GM19023 (cell line): ENCODE results near the gene CAMKK1.
"Not testable (repeated sequence)": the region's sequence is repeated elsewhere in the genome, so short reads cannot be mapped to it uniquely, and the experiment has no call there.

Source experiments
- ATAC-seq: cut with Tn5 transposase; IDR thresholded peaks from one replicate; pipeline ENCODE4 v1.9.1; 2021; ENCODE audit warnings: mild to moderate bottlenecking, moderate library complexity; ENCODE audit not compliant: unreplicated experiment

CAMKK1 gene

DNA sequence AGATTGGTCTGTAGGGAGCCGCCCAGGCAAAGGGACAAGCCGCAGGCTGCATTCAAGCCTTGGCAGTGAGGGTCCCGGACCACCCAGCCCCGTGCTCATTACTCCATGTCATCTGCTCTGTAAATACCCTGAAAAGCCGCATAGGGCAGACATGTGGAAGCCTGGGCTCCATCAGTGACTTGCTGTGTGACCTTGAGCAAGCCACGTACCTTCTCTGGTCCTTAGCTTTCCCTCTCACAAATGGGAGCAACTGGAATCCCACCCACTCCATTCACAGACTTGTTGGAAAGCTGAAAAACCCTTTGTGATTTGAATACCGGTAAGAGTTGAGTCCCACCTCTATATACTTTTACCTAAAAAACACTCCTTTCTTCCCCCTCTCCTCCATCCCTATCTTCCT is 11.9 kb downstream of the CAMKK1 start:
- ATAC-seq = no peak

- no peak for ATAC-seq
Observed at GRCh38 chr17:3879591-3880417, 13.0 kb downstream of the CAMKK1 start.

GRCh38 chr17:3879186-3879585 is 13.7 kb downstream of the CAMKK1 start:
- ATAC-seq = no peak

GRCh38 chr17:3877220-3877619 is 15.6 kb downstream of the CAMKK1 start:
- ATAC-seq = no peak

DNA sequence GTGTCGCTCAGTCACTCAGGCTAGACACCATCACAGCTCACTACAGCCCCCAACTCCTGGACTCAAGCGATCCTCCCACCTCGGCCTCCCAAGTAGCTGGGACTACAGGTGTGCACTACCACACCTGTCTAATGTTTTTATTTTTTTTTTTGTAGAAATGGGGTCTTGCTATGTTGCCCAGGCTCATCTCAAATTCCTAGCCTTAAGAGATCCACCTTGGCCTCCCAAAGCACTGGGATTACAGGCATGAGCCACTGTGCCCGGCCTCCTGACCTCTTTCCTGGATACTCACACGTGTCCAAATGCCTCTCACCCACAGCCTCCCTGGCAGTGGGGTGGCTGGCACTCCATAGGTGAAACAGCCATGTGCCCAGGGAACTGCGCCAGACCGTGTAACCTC is 17.5 kb downstream of the CAMKK1 start:
- ATAC-seq = no peak

- no peak for ATAC-seq
Observed at GRCh38 chr17:3873862-3874261, 19.0 kb downstream of the CAMKK1 start.

DNA sequence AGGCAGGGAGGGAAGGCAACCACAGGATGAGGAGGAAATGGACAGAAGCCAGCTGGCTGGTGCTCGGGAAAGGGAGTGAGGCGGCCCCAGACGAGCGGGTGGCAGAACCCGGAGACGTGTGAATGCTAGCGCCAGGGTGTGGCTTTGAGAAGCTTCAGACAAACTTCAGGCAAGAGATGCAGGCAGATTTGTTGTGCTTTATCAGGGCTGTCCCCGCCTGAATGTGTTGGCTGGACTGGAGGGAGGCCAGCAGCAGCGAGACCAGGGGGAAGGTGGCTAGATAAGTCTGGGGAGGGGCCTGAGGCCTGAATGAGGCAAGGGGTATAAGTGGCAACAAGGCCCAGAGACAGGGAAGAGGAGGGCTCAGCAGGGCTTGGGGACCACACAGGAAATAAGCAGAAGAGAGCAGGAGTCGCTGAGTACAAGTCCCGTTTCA is 22.0 kb downstream of the CAMKK1 start:
- ATAC-seq = no peak

DNA sequence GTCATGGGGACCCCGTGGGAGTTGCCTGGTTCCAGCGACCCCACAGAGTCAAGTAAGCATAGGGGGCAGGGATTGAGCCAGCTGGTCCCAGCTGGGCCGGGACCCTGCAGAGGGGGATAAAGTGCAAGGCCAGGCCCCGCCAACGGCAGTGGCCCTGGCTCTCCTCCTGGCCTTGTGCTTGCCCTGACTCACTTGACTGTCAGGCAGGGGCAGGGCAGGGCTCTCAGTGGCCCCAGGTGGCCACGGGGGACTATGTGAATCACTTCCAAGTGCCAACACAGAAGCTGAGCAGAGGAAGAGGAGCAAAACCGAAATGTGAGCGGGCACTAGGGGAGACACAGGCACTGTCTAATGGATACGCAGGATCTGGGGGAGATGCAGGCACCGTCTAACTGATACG is 25.2 kb downstream of the CAMKK1 start:
- ATAC-seq = no peak

DNA sequence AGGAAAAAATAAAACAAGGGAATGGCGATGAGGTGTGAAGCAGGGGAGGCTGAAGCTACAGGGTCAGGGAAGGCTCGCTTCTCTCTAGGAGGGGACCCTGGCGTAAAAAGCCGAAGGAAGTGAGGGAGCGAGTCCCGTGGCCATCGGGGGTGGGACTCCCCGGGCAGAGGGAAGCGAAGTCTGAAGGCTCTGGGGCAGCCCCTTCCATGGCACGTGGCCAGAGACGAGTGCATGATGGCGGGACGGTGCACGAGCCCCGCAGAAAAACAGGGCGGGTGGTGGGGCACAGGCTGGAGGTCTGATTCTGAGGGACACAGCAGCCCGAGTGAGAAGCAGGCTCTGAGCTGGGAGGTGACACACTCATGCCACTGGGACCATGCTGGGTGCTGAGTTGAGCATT is 25.7 kb downstream of the CAMKK1 start:
- ATAC-seq = no peak

DNA sequence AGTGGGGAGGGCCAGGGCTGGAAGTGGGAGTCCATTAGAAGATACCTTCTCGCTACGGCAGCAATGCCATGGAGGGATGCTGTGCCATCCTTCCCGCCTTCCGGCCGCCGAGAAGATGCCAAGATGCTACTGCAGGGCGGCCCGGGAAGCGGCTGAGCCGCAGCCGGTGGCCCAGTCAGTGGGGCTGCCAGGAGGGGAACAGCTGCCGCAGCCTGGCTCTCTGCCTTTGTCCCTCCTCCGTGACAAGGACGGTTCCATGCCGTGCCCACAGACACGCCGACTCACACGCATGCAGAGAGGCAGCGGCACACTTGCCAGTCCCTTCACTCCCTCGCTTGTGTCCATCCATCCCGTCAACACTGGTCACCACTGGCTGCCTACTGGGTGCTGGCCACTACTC is 26.6 kb downstream of the CAMKK1 start:
- ATAC-seq = no peak

DNA sequence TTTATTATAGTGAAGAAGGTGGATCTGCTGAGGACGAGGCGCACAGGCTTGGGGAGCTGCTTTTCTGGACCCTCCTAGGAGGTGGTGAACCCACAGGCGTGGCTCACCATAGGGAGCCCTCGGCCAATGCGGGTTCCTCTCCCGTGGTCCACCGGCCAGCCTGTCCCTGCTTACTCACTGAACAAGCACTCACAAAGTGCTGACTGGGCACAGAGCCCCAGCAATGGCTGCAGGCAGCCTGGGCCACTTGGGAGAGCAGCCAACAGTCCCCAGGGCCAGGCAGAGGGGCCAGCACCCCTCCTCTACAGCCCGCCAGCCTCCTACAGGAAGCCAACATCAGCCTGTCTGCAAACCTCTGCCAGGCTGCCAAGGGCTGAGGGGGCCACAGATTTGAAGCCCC is 27.7 kb downstream of the CAMKK1 start:
- ATAC-seq = no peak

DNA sequence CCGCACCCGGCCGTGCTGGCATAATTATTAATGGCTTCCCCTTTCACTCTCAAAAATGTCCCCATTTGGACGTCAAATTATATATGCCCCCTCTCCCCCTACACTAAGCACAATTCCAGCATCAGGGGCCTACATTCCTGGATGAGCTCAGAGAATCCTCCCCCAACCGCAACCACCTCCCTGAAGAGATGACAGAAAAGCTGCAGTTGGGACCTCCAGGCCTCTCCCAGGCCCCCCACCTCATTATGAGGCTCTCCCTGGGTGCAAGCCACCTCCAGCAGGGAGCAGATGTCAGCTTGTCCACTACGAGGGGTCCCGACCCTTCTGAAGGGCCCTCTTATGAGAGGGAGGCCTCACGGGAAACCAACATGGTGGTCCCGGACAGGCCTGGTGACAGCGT is 28.3 kb downstream of the CAMKK1 start:
- no peak for ATAC-seq

DNA sequence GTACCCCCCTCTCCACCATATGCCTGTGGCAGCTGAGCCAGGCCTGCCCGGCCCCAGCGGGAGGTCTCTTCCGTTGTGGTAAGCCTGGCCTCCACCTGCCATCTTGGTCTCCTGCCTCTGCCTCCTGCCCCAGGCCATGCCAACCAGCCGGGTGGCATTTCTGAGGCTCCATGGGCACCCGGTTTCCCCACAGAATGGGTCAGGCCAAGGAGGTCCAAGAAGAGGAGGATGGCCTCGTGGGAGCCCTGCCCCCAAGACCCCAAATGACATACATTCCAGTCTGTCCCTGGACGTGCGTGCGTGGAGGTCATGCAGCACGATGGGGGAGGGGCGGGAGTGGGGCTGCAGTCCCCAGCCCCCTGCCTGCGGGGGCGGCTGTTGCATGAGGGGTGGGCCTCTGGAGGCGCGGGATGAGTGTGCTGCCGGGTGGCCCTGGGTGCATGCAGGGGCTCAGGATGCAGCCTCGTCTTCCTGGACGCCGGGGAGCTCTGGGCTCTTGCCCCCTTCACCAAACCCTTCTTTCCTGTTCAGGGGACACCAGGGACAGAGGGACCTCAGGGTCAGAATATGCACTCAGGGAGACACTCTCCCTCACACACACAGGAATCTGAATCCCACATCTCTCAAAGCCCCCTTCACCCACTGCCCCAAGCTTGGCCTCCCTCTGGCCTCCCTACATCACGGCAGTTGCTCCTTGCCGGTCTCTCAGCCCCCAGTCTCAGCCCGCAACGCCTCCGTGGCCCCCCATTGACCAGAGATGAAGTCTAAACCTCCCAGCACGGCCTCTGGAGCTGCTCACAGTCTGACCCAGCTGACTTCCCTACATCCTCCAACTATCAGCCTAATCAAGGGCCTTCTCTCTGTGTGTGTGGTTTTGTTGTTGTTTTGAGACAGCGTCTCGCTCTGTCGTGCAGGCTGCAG is 30.8 kb downstream of the CAMKK1 start:
- no peak for ATAC-seq

GRCh38 chr17:3860939-3861700 is 31.7 kb downstream of the CAMKK1 start:
- no peak for ATAC-seq

GRCh38 chr17:3859940-3860339 is 32.9 kb downstream of the CAMKK1 start:
- ATAC-seq = no peak

DNA sequence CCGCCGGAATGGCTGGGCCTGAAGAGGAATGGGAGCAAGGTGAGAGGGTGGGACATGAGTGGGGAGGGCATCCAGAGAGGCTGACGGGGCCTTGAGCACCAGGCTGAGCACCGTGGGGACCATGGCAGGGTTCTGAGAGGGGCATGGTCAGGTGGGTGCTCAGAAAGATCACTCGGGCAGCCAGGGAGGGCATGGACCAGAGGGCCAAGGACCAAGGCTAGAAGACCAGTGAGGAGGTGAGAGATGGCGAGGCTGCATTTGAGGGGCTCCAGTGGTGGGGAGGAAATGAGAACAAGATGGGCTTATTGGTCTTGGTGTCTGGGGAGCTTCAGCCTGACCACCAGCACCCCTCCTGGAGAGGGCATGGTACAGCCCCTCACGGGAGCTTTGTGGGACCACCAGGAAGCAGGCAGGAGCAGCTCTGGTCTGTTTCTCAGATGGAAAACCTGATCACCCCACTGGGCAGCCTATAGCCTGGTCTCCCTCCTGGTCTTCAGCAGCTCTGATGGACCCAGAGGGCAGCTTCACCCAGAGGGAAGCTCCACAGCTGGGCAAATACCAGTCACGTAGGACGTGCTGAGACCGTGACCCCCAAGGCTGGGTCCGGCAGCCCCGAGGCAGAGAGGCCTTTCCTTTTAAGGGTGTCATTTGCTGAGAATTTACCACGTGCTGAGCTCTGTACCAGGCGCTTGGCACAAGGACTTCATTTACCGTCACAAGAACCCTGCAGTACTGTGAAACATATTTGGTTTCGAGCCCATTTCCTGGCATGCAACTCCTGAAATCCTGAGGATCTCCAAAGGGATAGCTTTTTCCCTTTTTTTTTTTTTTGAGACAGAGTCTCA is 35.4 kb downstream of the CAMKK1 start:
- no peak for ATAC-seq

GRCh38 chr17:3854204-3854603 is 38.6 kb downstream of the CAMKK1 start:
- ATAC-seq = not testable (repeated sequence)

- ATAC-seq = no peak
Observed at GRCh38 chr17:3852561-3852960, 40.3 kb downstream of the CAMKK1 start.

GRCh38 chr17:3851461-3852100 is 41.3 kb downstream of the CAMKK1 start:
- ATAC-seq = no peak
